Activated CD8-positive, alpha-beta T cell treated with anti-CD3 and anti-CD28 coated beads for 36 hours (primary cell): ENCODE measurements around the gene STKLD1. TPM values are rescaled to one million over a fixed set of nuclear protein-coding genes. Genes with fewer than 3 reads are reported as not detected.

ENCODE experiments used
- ATAC-seq: fragments of 200-7000 bp; cut with Tn5 transposase; one replicate; pipeline ENCODE4 v1.10.0; 2021; ENCODE audit warnings: mild to moderate bottlenecking, moderate library complexity
- CTCF ChIA-PET: fragments of 350-600 bp; sonication (Branson Sonifier 250); formaldehyde crosslinking; loops from one replicate; lab custom pipeline; 2021; ENCODE audit warnings: antibody characterized with exemption; lab: Charles Lee
- POLR2A ChIA-PET: fragments of 350-600 bp; sonication (Branson Sonifier 250); formaldehyde crosslinking; loops from one replicate; lab custom pipeline; 2021; ENCODE audit warnings: antibody characterized with exemption; lab: Charles Lee
- DNase-seq: peaks from one replicate; pipeline ENCODE4 v3.0.0-alpha.2; 2020
- H3K27ac Mint-ChIP-seq: one replicate; pipeline ENCODE4 v1.8.0; 2021; ENCODE audit warnings: mild to moderate bottlenecking, mixed read lengths
- H3K27me3 Mint-ChIP-seq: one replicate; pipeline ENCODE4 v1.8.0; 2021; ENCODE audit warnings: mixed read lengths
- H3K36me3 Mint-ChIP-seq: one replicate; pipeline ENCODE4 v1.8.0; 2021; ENCODE audit warnings: low read depth, mixed read lengths
- H3K4me1 Mint-ChIP-seq: one replicate; pipeline ENCODE4 v1.8.0; 2021; ENCODE audit warnings: low read depth, mixed read lengths
- H3K4me3 Mint-ChIP-seq: one replicate; pipeline ENCODE4 v1.8.0; 2021; ENCODE audit warnings: mild to moderate bottlenecking, moderate library complexity, mixed read lengths
- H3K9me3 Mint-ChIP-seq: one replicate; pipeline ENCODE4 v1.8.0; 2021; ENCODE audit warnings: mixed read lengths
- intact Hi-C: fragments of 100-400 bp; cut with micrococcal nuclease; formaldehyde crosslinking; loops from one replicate; pipeline ENCODE4 v1.10.0; 2022
- total RNA-seq, 2 experiments: library from RNA; stranded (reverse); gene quantifications; one replicate each; pipeline ENCODE4 v1.2.3, GENCODE V29; 2021
- TF ChIP-seq, protein P1 (sequence below): fragments of 200-600 bp; IDR thresholded peaks from one replicate; pipeline ENCODE4 v1.8.0; 2022; ENCODE audit warnings: antibody characterized with exemption, mild to moderate bottlenecking

Gene STKLD1
- total RNA-seq, 2 experiments from 2014 or later, result 0.45 to 0.52 TPM

GRCh38 chr9:133426011-133426410 lies 49.8 kb downstream of the STKLD1 start:
- peaks cover 23% of the 10 kb centered on the region for H3K27me3 Mint-ChIP-seq
- H3K36me3 Mint-ChIP-seq, result no peaks in the 10 kb centered on the region
- no peak for ATAC-seq
- no peaks in the 10 kb centered on the region for H3K9me3 Mint-ChIP-seq
- POLR2A ChIA-PET, result no interaction called here
- CTCF ChIA-PET, result no interaction called here
- H3K27ac Mint-ChIP-seq, result no peak overlapping the region
- intact Hi-C loops, result no loop called here
- H3K4me1 Mint-ChIP-seq, result peaks cover 19% of the 10 kb centered on the region
- TF ChIP-seq, protein P1, sequence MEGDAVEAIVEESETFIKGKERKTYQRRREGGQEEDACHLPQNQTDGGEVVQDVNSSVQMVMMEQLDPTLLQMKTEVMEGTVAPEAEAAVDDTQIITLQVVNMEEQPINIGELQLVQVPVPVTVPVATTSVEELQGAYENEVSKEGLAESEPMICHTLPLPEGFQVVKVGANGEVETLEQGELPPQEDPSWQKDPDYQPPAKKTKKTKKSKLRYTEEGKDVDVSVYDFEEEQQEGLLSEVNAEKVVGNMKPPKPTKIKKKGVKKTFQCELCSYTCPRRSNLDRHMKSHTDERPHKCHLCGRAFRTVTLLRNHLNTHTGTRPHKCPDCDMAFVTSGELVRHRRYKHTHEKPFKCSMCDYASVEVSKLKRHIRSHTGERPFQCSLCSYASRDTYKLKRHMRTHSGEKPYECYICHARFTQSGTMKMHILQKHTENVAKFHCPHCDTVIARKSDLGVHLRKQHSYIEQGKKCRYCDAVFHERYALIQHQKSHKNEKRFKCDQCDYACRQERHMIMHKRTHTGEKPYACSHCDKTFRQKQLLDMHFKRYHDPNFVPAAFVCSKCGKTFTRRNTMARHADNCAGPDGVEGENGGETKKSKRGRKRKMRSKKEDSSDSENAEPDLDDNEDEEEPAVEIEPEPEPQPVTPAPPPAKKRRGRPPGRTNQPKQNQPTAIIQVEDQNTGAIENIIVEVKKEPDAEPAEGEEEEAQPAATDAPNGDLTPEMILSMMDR, result no peak
- DNase-seq, result no peak
- no peak overlapping the region for H3K4me3 Mint-ChIP-seq

DNA sequence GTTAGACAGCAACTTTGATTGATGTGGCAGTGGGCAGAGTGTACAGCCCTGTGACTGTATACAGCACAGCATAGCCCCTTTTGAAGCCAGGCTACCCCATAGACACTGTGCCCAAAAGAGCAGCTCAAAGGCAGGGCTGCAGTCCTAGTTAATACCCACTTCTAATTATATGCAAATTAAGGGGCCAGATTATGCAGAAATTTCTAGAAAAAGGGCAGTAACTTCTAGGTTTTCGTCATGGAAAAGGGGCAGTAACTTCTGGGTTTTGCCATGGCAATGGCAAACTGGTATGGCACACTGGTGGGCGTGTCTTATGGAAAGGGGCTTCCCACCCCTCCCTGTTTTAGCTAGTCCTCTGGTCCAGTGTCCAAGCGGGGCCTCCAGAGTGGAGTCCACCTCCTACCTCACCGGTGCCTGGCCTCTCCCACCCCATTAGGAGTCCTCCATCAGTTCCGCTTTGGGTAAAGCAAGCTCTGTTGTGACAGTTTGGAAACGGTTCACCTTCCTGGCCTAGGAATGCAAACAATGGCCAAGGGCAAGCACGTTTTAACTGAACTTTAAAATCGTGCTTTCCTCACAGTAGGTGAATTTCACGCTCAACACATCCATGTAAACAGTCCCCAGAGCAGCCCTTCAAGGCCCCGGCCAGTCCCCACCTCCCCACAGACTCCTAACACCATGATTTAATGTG lies 51.6 kb downstream of the STKLD1 start:
- H3K4me3 Mint-ChIP-seq, result peak overlapping the region; percentile 35
- peaks cover 23% of the 10 kb centered on the region for H3K27me3 Mint-ChIP-seq
- DNase-seq, result no peak
- POLR2A ChIA-PET, result interaction anchor here (0.9 to 1.0 kb wide), 3 partner anchors 9 to 12 kb away, joined by 3 to 4 read pairs (median 3); partner anchors contain the start of gene REXO4
- H3K36me3 Mint-ChIP-seq, result no peaks in the 10 kb centered on the region
- TF ChIP-seq, protein P1, result no peak
- H3K4me1 Mint-ChIP-seq, result peaks cover 3% of the 10 kb centered on the region
- no peaks in the 10 kb centered on the region for H3K9me3 Mint-ChIP-seq
- no peak for ATAC-seq
- intact Hi-C loops, result no loop called here
- CTCF ChIA-PET, result interaction anchor here (0.7 kb wide), 1 partner anchor 242 kb away, joined by 5 read pairs; no protein-coding TSS in a partner anchor
- no peak overlapping the region for H3K27ac Mint-ChIP-seq

DNA sequence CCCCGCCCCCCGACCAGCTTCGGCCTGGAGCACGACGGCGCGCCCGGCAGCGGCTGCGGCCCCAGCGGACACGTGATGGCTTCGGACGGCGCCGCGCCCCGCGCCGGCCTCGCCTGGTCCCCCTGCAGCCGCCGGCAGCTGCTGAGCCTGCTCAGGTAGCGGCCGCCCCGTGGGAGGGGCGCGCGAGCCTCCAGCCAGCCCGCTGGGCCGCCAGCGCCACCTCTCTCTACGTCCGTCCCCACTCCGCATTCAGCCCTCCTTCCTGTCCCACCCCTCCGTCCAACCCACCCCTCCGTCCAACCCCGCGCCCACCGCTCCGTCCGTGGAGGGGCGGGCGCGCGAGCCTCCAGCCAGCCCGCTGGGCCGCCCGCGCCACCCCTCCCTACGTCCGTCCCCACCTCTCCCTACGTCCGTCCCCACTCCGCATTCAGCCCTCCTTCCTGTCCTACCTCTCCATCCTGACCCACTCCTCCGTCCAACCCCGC lies 52.5 kb downstream of the STKLD1 start:
- Mint-ChIP-seq H3K27me3 (peaks cover 23% of the 10 kb centered on the region), H3K4me1 (peaks cover 3% of the 10 kb centered on the region), H3K36me3 (no peaks in the 10 kb centered on the region), H3K27ac (no peak overlapping the region), H3K4me3 (no peak overlapping the region), H3K9me3 (no peaks in the 10 kb centered on the region)
- ChIA-PET CTCF (no interaction called here), POLR2A (interaction anchor here (0.9 to 1.0 kb wide), 2 partner anchors 11 to 13 kb away, joined by 3 to 4 read pairs; partner anchors contain the start of gene REXO4)
- ATAC-seq, result peak; percentile 25
- intact Hi-C loops, result no loop called here
- TF ChIP-seq, protein P1, result no peak
- DNase-seq, result no peak

GRCh38 chr9:133429214-133429613 lies 53.0 kb downstream of the STKLD1 start:
- ATAC-seq (no peak), DNase-seq (no peak)
- Mint-ChIP-seq H3K4me3 (no peak overlapping the region), H3K27ac (no peak overlapping the region), H3K27me3 (peaks cover 23% of the 10 kb centered on the region), H3K36me3 (no peaks in the 10 kb centered on the region), H3K4me1 (peaks cover 3% of the 10 kb centered on the region), H3K9me3 (no peaks in the 10 kb centered on the region)
- POLR2A ChIA-PET, result no interaction called here
- TF ChIP-seq, protein P1, result no peak
- intact Hi-C loops, result no loop called here
- CTCF ChIA-PET, result no interaction called here

GRCh38 chr9:133429641-133430161 lies 53.5 kb downstream of the STKLD1 start:
- H3K9me3 Mint-ChIP-seq, result no peaks in the 10 kb centered on the region
- ATAC-seq (peak; percentile 56), DNase-seq (peak; percentile 20)
- H3K4me1 Mint-ChIP-seq, result peaks cover 3% of the 10 kb centered on the region
- TF ChIP-seq, protein P1, result no peak
- H3K27ac Mint-ChIP-seq, result no peak overlapping the region
- intact Hi-C loops, result no loop called here
- ChIA-PET CTCF (no interaction called here), POLR2A (no interaction called here)
- H3K36me3 Mint-ChIP-seq, result no peaks in the 10 kb centered on the region
- peaks cover 23% of the 10 kb centered on the region for H3K27me3 Mint-ChIP-seq
- no peak overlapping the region for H3K4me3 Mint-ChIP-seq
